IMR-90 (cell line): ENCODE data around the gene PKM. TPM values are rescaled to one million over a fixed set of nuclear protein-coding genes. Genes with fewer than 3 reads are reported as not detected.
A peak's percentile ranks its signal among the peaks of the same experiment; 100 is the strongest.

ENCODE experiments used
- ATAC-seq: fragments of 200-7000 bp; cut with Tn5 transposase; 2 replicates; pipeline ENCODE4 v1.9.1; 2020; ENCODE audit warnings: low read depth, mild to moderate bottlenecking, moderate library complexity
- BruUV-seq: library from RNA; stranded (reverse); fragments of 400-500 nt; replicated peaks from 2 replicates; lab custom pipeline; 2021; lab: Mats Ljungman, UMichigan
- CTCF ChIA-PET: fragments of 300-600 bp; formaldehyde crosslinking; extraction: SDS; loops from one replicate; lab custom pipeline; 2021; ENCODE audit warnings: antibody characterized with exemption; lab: Yijun Ruan, JAX
- POLR2A ChIA-PET: fragments of 300-600 bp; sonication (Branson Sonifier 250); formaldehyde crosslinking; loops from one replicate; lab custom pipeline; 2022; ENCODE audit warnings: antibody characterized with exemption; ENCODE audit not compliant: unreplicated experiment; lab: Charles Lee
- DNase-seq: peaks from one replicate; pipeline ENCODE4 v3.0.0; 2013
- H2AFZ ChIP-seq: replicated peaks from 2 replicates; pipeline ENCODE3; 2013; ENCODE audit warnings: low read length, mild to moderate bottlenecking; ENCODE audit not compliant: poor library complexity
- H2AK5ac ChIP-seq: 2 replicates; pipeline ENCODE4 v1.6.1; 2013; ENCODE audit warnings: low read depth, low read length, inconsistent platforms
- H2AK9ac ChIP-seq: replicated peaks from 2 replicates; pipeline ENCODE3; 2013; ENCODE audit warnings: mild to moderate bottlenecking, low read depth, low read length, moderate library complexity; ENCODE audit not compliant: poor library complexity
- H2BK120ac ChIP-seq: 2 replicates; pipeline ENCODE4 v1.6.1; 2013; ENCODE audit warnings: low read depth, low read length, inconsistent platforms
- H2BK15ac ChIP-seq: 3 replicates; pipeline ENCODE4 v1.6.1; 2013; ENCODE audit warnings: low read depth, low read length, inconsistent platforms
- H2BK20ac ChIP-seq: 2 replicates; pipeline ENCODE4 v1.6.1; 2013; ENCODE audit warnings: low read depth, mild to moderate bottlenecking, inconsistent platforms, low read length, moderate library complexity
- H2BK5ac ChIP-seq: 2 replicates; pipeline ENCODE4 v1.6.1; 2013; ENCODE audit warnings: mild to moderate bottlenecking, low read depth, low read length, inconsistent platforms; ENCODE audit not compliant: poor library complexity, severe bottlenecking
- H3K14ac ChIP-seq: replicated peaks from 2 replicates; pipeline ENCODE4 v1.6.1; 2013; ENCODE audit warnings: low read depth, low read length, inconsistent platforms
- H3K18ac ChIP-seq: 2 replicates; pipeline ENCODE4 v1.6.1; 2013; ENCODE audit warnings: low read depth, low read length, control low read depth
- H3K23ac ChIP-seq: 2 replicates; pipeline ENCODE4 v1.6.1; 2013; ENCODE audit warnings: low read depth, low read length, inconsistent platforms
- H3K27ac ChIP-seq: 2 replicates; pipeline ENCODE4 v1.5.1; 2013; ENCODE audit warnings: mild to moderate bottlenecking, control low read depth, low read length; ENCODE audit not compliant: insufficient read depth
- H3K27me3 ChIP-seq: 2 replicates; pipeline ENCODE4 v1.6.1; 2013; ENCODE audit warnings: low read length; ENCODE audit not compliant: control insufficient read depth, insufficient read depth
- H3K36me3 ChIP-seq: 2 replicates; pipeline ENCODE4 v1.6.1; 2013; ENCODE audit warnings: low read length, mixed read lengths; ENCODE audit not compliant: control insufficient read depth, insufficient read depth
- H3K4ac ChIP-seq: 2 replicates; pipeline ENCODE4 v1.6.1; 2013; ENCODE audit warnings: low read depth, low read length, inconsistent platforms
- H3K4me1 ChIP-seq: 2 replicates; pipeline ENCODE4 v1.6.1; 2013; ENCODE audit warnings: low read length, mixed read lengths; ENCODE audit not compliant: control insufficient read depth, insufficient read depth
- H3K4me2 ChIP-seq: 2 replicates; pipeline ENCODE4 v1.6.1; 2013; ENCODE audit warnings: low read depth, mild to moderate bottlenecking, control low read depth, low read length, moderate library complexity
- H3K4me3 ChIP-seq: 2 replicates; pipeline ENCODE4 v1.5.1; 2013; ENCODE audit warnings: low read depth, mild to moderate bottlenecking, control low read depth, low read length, moderate library complexity; ENCODE audit not compliant: insufficient read depth
- H3K56ac ChIP-seq: 2 replicates; pipeline ENCODE4 v1.6.1; 2013; ENCODE audit warnings: low read length, inconsistent platforms; ENCODE audit not compliant: insufficient read depth; ENCODE audit errors: extremely low read depth
- H3K79me1 ChIP-seq, 2 experiments: 2 replicates each; pipeline ENCODE4 v1.6.1; 2013; ENCODE audit warnings: low read length in 2 of 2, inconsistent platforms in 1 of 2, low read depth in 1 of 2
- H3K9ac ChIP-seq: 2 replicates; pipeline ENCODE4 v1.6.1; 2013; ENCODE audit warnings: low read depth, low read length, control low read depth
- H3K9me1 ChIP-seq: 2 replicates; pipeline ENCODE4 v1.6.1; 2013; ENCODE audit warnings: low read length, inconsistent platforms; ENCODE audit not compliant: insufficient read depth
- H3K9me3 ChIP-seq: 2 replicates; pipeline ENCODE4 v1.6.1; 2013; ENCODE audit warnings: low read length; ENCODE audit not compliant: control insufficient read depth, insufficient read depth
- H4K20me1 ChIP-seq: 2 replicates; pipeline ENCODE4 v1.6.1; 2013; ENCODE audit warnings: low read length, inconsistent platforms; ENCODE audit not compliant: insufficient read depth
- H4K5ac ChIP-seq: 2 replicates; pipeline ENCODE4 v1.6.1; 2013; ENCODE audit warnings: mild to moderate bottlenecking, low read depth, low read length, control low read depth
- H4K8ac ChIP-seq, 2 experiments: 2 replicates each; pipeline ENCODE4 v1.6.1; 2013; ENCODE audit warnings: low read depth in 2 of 2, low read length in 2 of 2, control low read depth in 1 of 2, inconsistent platforms in 1 of 2
- H4K91ac ChIP-seq: 2 replicates; pipeline ENCODE4 v1.6.1; 2013; ENCODE audit warnings: low read depth, low read length, inconsistent platforms; ENCODE audit not compliant: insufficient read depth
- BHLHE40 ChIP-seq: fragments of 150-350 bp; IDR thresholded peaks from 2 replicates; pipeline ENCODE4 v1.6.1; 2016; ENCODE audit warnings: mild to moderate bottlenecking, low read depth, low read length
- CEBPB ChIP-seq: IDR thresholded peaks from 2 replicates; pipeline ENCODE4 v1.6.1; 2012; ENCODE audit warnings: low read depth, low read length, improper control_type of control experiment
- CHD1 ChIP-seq: IDR thresholded peaks from 2 replicates; pipeline ENCODE4 v1.6.1; 2012; ENCODE audit warnings: low read depth, low read length, improper control_type of control experiment
- FOS ChIP-seq: fragments of 150-350 bp; IDR thresholded peaks from 2 replicates; pipeline ENCODE4 v1.6.1; 2016; ENCODE audit warnings: low read depth, low read length
- MAZ ChIP-seq: IDR thresholded peaks from 2 replicates; pipeline ENCODE4 v1.6.1; 2012; ENCODE audit warnings: low read depth, mild to moderate bottlenecking, low read length, improper control_type of control experiment, moderate library complexity, borderline replicate concordance
- MXI1 ChIP-seq: IDR thresholded peaks from 2 replicates; pipeline ENCODE4 v1.6.1; 2012; ENCODE audit warnings: low read depth, mild to moderate bottlenecking, low read length, moderate library complexity, borderline replicate concordance
- NFE2L2 ChIP-seq: fragments of 150-350 bp; IDR thresholded peaks from 2 replicates; pipeline ENCODE4 v1.6.1; 2016; ENCODE audit warnings: low read depth, mild to moderate bottlenecking, low read length
- POLR2A ChIP-seq: IDR thresholded peaks from 2 replicates; pipeline ENCODE4 v1.6.1; 2012; ENCODE audit warnings: mild to moderate bottlenecking, low read depth, low read length
- RCOR1 ChIP-seq: IDR thresholded peaks from 2 replicates; pipeline ENCODE4 v1.6.1; 2012; ENCODE audit warnings: mild to moderate bottlenecking, low read length, improper control_type of control experiment; ENCODE audit not compliant: insufficient replicate concordance
- RFX5 ChIP-seq: IDR thresholded peaks from 2 replicates; pipeline ENCODE4 v1.8.0; 2012; ENCODE audit warnings: low read depth, mild to moderate bottlenecking, low read length, moderate library complexity
- SMC3 ChIP-seq: fragments of 150-350 bp; IDR thresholded peaks from 2 replicates; pipeline ENCODE4 v1.6.1; 2016; ENCODE audit warnings: low read depth, mild to moderate bottlenecking, antibody characterized with exemption, low read length, moderate library complexity
- USF2 ChIP-seq: fragments of 150-350 bp; IDR thresholded peaks from 2 replicates; pipeline ENCODE4 v1.6.1; 2017; ENCODE audit warnings: mild to moderate bottlenecking, antibody characterized with exemption, low read length, low read depth
- WGBS, 2 experiments: methylation state at CpG; one replicate each; pipeline versions ENCODE4 v1.1.5 to v1.1.7; 2013; ENCODE audit warnings: missing lambda C conversion rate in 2 of 2; ENCODE audit not compliant: insufficient read length in 1 of 2; ENCODE audit errors: extremely low coverage in 2 of 2; 5-methylcytosine and 5-hydroxymethylcytosine counted together
- dilution Hi-C: fragments of 300-500 bp; cut with HindIII; formaldehyde crosslinking; loops from one replicate; pipeline ENCODE4 v1.14.3; 2018; ENCODE audit warnings: low sequenced_read_pairs; ENCODE audit not compliant: unreplicated experiment
- in situ Hi-C: fragments of 300-500 bp; cut with MboI; formaldehyde crosslinking; loops from 3 replicates; pipeline ENCODE4 v1.14.3; 2019; ENCODE audit warnings: low sequenced_read_pairs, inconsistent platforms, mixed read lengths
- intact Hi-C: fragments of 100-400 bp; cut with micrococcal nuclease; formaldehyde crosslinking; loops from 2 replicates; pipeline ENCODE4 v1.10.0; 2022
- polyA plus RNA-seq, 3 experiments: library from polyadenylated mRNA; depleted of rRNA; stranded (reverse); fragments of >200 nt; gene quantifications; 2 replicates each; pipeline ENCODE4 v1.2.3, GENCODE V29; 2012; ENCODE audit warnings: low replicate concordance in 1 of 3
- total RNA-seq: library from RNA; depleted of rRNA; stranded (reverse); fragments of >200 nt; gene quantifications from 2 replicates; pipeline ENCODE4 v1.2.3, GENCODE V29; 2012

Gene PKM
- total and polyA plus RNA-seq, 2 of the 4 experiments (the other 2 are of a cell fraction): 2,219 to 3,859 TPM

GRCh38 chr15:72220687-72221086 lies 10.3 kb downstream of the PKM start:
- H3K23ac ChIP-seq: no peak overlapping the region
- no peak overlapping the region for H2AK9ac ChIP-seq
- no peak overlapping the region for H3K4me3 ChIP-seq
- dilution Hi-C loops: no loop called here
- H3K18ac ChIP-seq: no peak overlapping the region
- H2AK5ac ChIP-seq: no peak overlapping the region
- H4K8ac ChIP-seq: no peak overlapping the region
- peaks cover 35% of the 10 kb centered on the region for H3K9me1 ChIP-seq
- no peak overlapping the region for H2BK120ac ChIP-seq
- H2AFZ ChIP-seq: no peak overlapping the region
- in situ Hi-C loops: no loop called here
- no peak overlapping the region for H3K56ac ChIP-seq
- WGBS, 2 experiments: 60% methylated on average over 1 of the region's 1 CpG; no CpG with 5 or more reads in 1 of the 2 experiments
- no peak overlapping the region for H2BK15ac ChIP-seq
- ChIA-PET CTCF (no interaction called here), POLR2A (no interaction called here)
- peak overlapping the region; percentile 20; the same call in 1 of the 2 replicates for H3K27ac ChIP-seq
- H3K27me3 ChIP-seq: no peaks in the 10 kb centered on the region
- peaks cover 24 to 73% of the 10 kb centered on the region in 2 experiments for H3K79me1 ChIP-seq
- DNase-seq (no peak), ATAC-seq (no peak)
- H3K4me1 ChIP-seq: peaks cover 24% of the 10 kb centered on the region
- no peak overlapping the region for H2BK5ac ChIP-seq
- BruUV-seq: no TSS peak
- no peak overlapping the region for H3K14ac ChIP-seq
- no peak overlapping the region for H4K5ac ChIP-seq
- no peak for TF ChIP-seq CHD1
- TF ChIP-seq CEBPB: no peak
- TF ChIP-seq SMC3: no peak
- TF ChIP-seq MAZ: no peak
- no peak for TF ChIP-seq BHLHE40
- no peak for TF ChIP-seq NFE2L2
- no peak for TF ChIP-seq USF2
- TF ChIP-seq MXI1: no peak
- TF ChIP-seq POLR2A: no peak
- no peak for TF ChIP-seq RCOR1
- TF ChIP-seq RFX5: no peak
- TF ChIP-seq FOS: no peak
- H3K4ac ChIP-seq: no peak overlapping the region
- intact Hi-C loops: no loop called here
- no peak overlapping the region for H2BK20ac ChIP-seq
- no peaks in the 10 kb centered on the region for H3K9me3 ChIP-seq
- H3K36me3 ChIP-seq: peaks cover 63% of the 10 kb centered on the region
- H3K4me2 ChIP-seq: no peak overlapping the region
- H4K20me1 ChIP-seq: peaks cover 94% of the 10 kb centered on the region
- no peak overlapping the region for H4K91ac ChIP-seq
- H3K9ac ChIP-seq: no peak overlapping the region
